Testis (tissue), 3 donors: ENCODE data around the gene UGT1A4. TPM values are rescaled to one million over a fixed set of nuclear protein-coding genes. Genes with fewer than 3 reads are reported as not detected.

Experiments
- DNase-seq: peaks from one replicate; pipeline ENCODE4 v3.0.0-alpha.2; 2019
- H3K27ac ChIP-seq, 2 donors: fragments of 200-600 bp; sonication (generic); one replicate each; pipeline ENCODE4 v1.5.1; 2019
- H3K27me3 ChIP-seq: fragments of 200-600 bp; sonication (generic); one replicate; pipeline ENCODE4 v1.5.1; 2019
- H3K36me3 ChIP-seq: fragments of 200-600 bp; sonication (generic); one replicate; pipeline ENCODE4 v1.5.1; 2017; ENCODE audit warnings: low read depth; ENCODE audit errors: missing control alignments
- H3K4me1 ChIP-seq: fragments of 200-600 bp; sonication (generic); one replicate; pipeline ENCODE4 v1.5.1; 2019
- H3K4me3 ChIP-seq, 2 donors: fragments of 200-600 bp; sonication (generic); one replicate each; pipeline ENCODE4 v1.5.1; 2017 to 2019
- H3K9me3 ChIP-seq: fragments of 200-600 bp; sonication (generic); one replicate; pipeline ENCODE4 v1.5.1; 2017
- POLR2A ChIP-seq: fragments of 450-650 bp; IDR thresholded peaks from one replicate; pipeline ENCODE4 v1.6.1; 2017; ENCODE audit warnings: antibody characterized with exemption, mild to moderate bottlenecking, moderate library complexity
- WGBS, 2 donors: methylation state at CpG; one replicate each; pipeline ENCODE4 v1.1.5; 2018; 5-methylcytosine and 5-hydroxymethylcytosine counted together
- intact Hi-C: fragments of 100-400 bp; cut with DNase I; formaldehyde crosslinking; loops from one replicate; pipeline ENCODE4 v1.15.1; 2023; ENCODE audit warnings: low total_unique reads
- polyA plus RNA-seq: library from polyadenylated mRNA; stranded (reverse); fragments of 350-450 nt; fragmentation: Illumina TruSeq; extraction: RNeasy Lipid Tissue Mini Kit (QIAGEN cat#74804); gene quantifications from one replicate; pipeline ENCODE4 v1.2.3, GENCODE V29; 2014; ENCODE audit warnings: low read depth, low replicate concordance; ENCODE audit not compliant: insufficient read depth
- total RNA-seq, 2 donors: library from RNA; depleted of rRNA; stranded (reverse); fragments of >200 nt; gene quantifications; one replicate each; pipeline ENCODE4 v1.2.3, GENCODE V29; 2016
- TF ChIP-seq, protein P1 (sequence below), 3 experiments: fragments of 450-650 bp in 2 of 3; fragments of 200-600 bp in 1 of 3; sonication (generic) in 1 of 3; IDR thresholded peaks; one replicate each; pipeline ENCODE4 v1.5.1; 2016 to 2019; ENCODE audit warnings: antibody characterized with exemption in 3 of 3, mild to moderate bottlenecking in 2 of 3, moderate library complexity in 1 of 3

Gene UGT1A4
- total and polyA plus RNA-seq, 3 donors from 2014 or later, result 0.25 TPM; not detected in 2

GRCh38 chr2:233793465-233794127 is 75.1 kb downstream of the UGT1A4 start:
- WGBS, 2 donors, result 67 to 78% methylated on average over 12 to 18 of the region's 18 CpGs
- no peak for DNase-seq
- no peaks in the 10 kb centered on the region for H3K4me1 ChIP-seq
- no peak overlapping the region for H3K27ac ChIP-seq
- TF ChIP-seq POLR2A, result no peak
- TF ChIP-seq, protein P1, sequence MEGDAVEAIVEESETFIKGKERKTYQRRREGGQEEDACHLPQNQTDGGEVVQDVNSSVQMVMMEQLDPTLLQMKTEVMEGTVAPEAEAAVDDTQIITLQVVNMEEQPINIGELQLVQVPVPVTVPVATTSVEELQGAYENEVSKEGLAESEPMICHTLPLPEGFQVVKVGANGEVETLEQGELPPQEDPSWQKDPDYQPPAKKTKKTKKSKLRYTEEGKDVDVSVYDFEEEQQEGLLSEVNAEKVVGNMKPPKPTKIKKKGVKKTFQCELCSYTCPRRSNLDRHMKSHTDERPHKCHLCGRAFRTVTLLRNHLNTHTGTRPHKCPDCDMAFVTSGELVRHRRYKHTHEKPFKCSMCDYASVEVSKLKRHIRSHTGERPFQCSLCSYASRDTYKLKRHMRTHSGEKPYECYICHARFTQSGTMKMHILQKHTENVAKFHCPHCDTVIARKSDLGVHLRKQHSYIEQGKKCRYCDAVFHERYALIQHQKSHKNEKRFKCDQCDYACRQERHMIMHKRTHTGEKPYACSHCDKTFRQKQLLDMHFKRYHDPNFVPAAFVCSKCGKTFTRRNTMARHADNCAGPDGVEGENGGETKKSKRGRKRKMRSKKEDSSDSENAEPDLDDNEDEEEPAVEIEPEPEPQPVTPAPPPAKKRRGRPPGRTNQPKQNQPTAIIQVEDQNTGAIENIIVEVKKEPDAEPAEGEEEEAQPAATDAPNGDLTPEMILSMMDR (IDR thresholded peaks at IDR 0.05), result no peak
- H3K36me3 ChIP-seq, result no peaks in the 10 kb centered on the region
- H3K27me3 ChIP-seq, result no peaks in the 10 kb centered on the region
- H3K9me3 ChIP-seq, result no peaks in the 10 kb centered on the region
- intact Hi-C loops, result no loop called here
- no peak overlapping the region for H3K4me3 ChIP-seq

DNA sequence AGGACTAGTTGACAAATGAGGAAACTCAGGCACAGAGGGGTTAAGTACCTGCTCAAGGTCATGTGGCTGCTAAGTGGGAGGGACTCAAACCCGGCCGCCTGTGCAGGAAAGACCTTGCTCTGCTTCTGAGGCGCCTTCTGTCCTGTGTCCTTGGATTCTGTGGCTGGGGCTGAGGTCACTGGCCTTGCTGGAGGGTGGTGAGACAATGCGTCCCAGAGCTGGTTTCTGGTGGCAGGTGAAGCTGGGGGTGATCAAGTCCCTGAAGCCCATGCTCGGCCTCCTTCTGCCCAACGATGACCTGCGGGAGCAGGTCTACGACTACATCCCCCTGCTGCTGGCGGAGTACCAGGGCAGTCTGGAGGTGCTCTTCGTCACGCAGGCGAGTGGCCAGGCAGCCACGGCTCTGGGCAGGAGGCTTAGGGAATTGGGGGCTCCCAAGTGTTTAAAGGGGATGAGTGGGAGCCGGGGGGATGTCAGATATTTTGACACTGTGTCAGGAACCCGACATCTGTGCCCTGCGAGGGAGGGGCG is 75.7 kb downstream of the UGT1A4 start:
- H3K4me1 ChIP-seq, result no peaks in the 10 kb centered on the region
- TF ChIP-seq, protein P1 (IDR thresholded peaks at IDR 0.05), result no peak
- TF ChIP-seq POLR2A, result no peak
- H3K9me3 ChIP-seq, result no peaks in the 10 kb centered on the region
- WGBS, 2 donors, result 70 to 71% methylated on average over 5 to 17 of the region's 17 CpGs
- H3K36me3 ChIP-seq, result no peaks in the 10 kb centered on the region
- no peaks in the 10 kb centered on the region for H3K27me3 ChIP-seq
- DNase-seq, result peak; percentile 13
- H3K27ac ChIP-seq, result no peak overlapping the region
- intact Hi-C loops, result no loop called here
- H3K4me3 ChIP-seq, result no peak overlapping the region

DNA sequence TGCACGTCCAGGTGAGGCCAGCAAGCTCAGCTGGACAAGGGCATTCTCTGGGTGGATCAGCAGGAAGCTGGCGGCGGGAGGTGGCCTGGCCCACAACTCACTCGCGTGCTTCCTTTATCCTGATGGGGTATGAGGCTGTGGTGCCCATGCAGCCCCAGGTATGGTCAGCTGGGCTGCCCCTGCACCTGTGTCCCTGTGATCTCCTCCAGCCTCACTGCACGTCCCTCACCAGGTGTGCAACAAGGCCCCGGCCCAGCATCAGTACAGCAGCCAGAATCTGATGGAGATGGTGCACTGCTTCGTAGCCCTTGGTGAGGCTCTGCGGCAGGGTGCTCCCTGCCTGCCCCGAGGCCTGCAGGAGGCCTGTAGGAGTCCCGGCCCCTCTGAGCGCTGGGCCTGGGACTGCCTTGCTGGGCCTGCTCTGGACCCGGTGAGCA is 77.2 kb downstream of the UGT1A4 start:
- H3K4me1 ChIP-seq, result no peaks in the 10 kb centered on the region
- 96 to 100% methylated on average over 5 to 13 of the region's 13 CpGs for WGBS, 2 donors

DNA sequence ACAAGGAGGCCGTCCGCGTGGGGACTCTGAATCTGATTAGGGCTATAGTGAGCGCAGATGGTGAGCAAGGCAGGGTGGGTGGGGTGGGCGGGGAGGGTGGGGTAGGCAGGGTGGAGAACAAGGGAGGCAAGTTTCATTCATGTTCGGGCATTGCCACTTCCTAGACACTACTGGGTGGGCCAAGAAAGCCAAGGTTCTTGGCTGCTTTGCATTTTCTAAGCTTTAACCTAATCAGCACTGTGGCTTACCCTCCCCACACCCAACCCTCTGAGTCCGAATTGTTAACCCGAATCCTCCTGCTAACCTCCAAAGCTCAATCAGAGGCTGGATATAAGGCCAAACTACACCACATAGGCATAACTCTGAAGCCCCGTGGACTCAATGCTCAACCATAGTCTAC is 77.7 kb downstream of the UGT1A4 start:
- intact Hi-C loops, result no loop called here
- H3K27me3 ChIP-seq, result no peaks in the 10 kb centered on the region
- no peaks in the 10 kb centered on the region for H3K4me1 ChIP-seq
- no peaks in the 10 kb centered on the region for H3K9me3 ChIP-seq
- H3K27ac ChIP-seq, result no peak overlapping the region
- DNase-seq, result no peak
- no peaks in the 10 kb centered on the region for H3K36me3 ChIP-seq
- H3K4me3 ChIP-seq, result no peak overlapping the region
- WGBS, 2 donors, result 90 to 93% methylated on average over 7 to 9 of the region's 9 CpGs
- TF ChIP-seq, protein P1 (IDR thresholded peaks at IDR 0.05), result no peak
- TF ChIP-seq POLR2A, result no peak

More for the DNA sequence above, 77.2 kb downstream of the UGT1A4 start:
- H3K27me3 ChIP-seq, result no peaks in the 10 kb centered on the region
- no peak overlapping the region for H3K4me3 ChIP-seq
- TF ChIP-seq, protein P1 (IDR thresholded peaks at IDR 0.05), result no peak
- no peak for TF ChIP-seq POLR2A
- H3K27ac ChIP-seq, result no peak overlapping the region
- H3K36me3 ChIP-seq, result no peaks in the 10 kb centered on the region
- H3K9me3 ChIP-seq, result no peaks in the 10 kb centered on the region
- DNase-seq, result peak; percentile 6
- intact Hi-C loops, result no loop called here
